Measurements from ENCODE around the gene NEK1. TPM values are rescaled to one million over a fixed set of nuclear protein-coding genes. Genes with fewer than 3 reads are reported as not detected.

The NEK1 gene
- polyA plus RNA-seq, 1 donor (not counting 4 experiments of a cell fraction or from before 2014, with no cell fraction given), result 7.8 TPM

DNA sequence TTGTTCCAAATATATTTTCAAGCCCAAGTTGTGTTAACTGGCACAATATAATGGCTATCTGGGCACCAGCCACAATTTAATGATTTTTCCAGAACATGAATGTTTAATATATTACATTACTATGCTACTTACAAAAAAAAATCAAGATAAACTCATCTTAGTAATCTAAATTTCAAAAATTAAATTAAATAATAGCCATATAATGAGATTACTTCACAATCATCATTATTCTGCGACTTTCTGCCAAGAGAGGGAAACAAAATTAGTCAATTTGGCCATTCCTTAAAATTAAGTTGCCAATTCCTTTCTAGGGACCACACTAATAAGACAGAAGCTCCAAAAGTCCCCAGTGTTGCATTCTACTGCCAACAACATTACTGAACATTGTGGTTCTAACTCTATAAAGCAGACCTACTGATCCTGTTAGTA is 7.5 kb downstream of the NEK1 start:
- H2AFZ ChIP-seq (ENCODE audit: control insufficient read depth, low read length), result no peak overlapping the region
- H3K9me3 ChIP-seq (ENCODE audit: control insufficient read depth, low read depth, low read length), result no peaks in the 10 kb centered on the region
- H3K4me1 ChIP-seq (ENCODE audit: control insufficient read depth, extremely low read depth, insufficient read depth, low read length), result peaks cover 12% of the 10 kb centered on the region
- peaks cover 16% of the 10 kb centered on the region for H3K79me2 ChIP-seq (ENCODE audit: control insufficient read depth, insufficient read depth, low read length)
- dilution Hi-C loops (cut with MboI; ENCODE audit: extremely low pct_ligation_motif_present, low sequenced_read_pairs), result no loop called here
- no peak overlapping the region for H3K4me3 ChIP-seq (ENCODE audit: control insufficient read depth in 2 of 3, extremely low read depth in 1 of 3, insufficient read depth in 2 of 3, low read depth in 1 of 3, low read length in 3 of 3)
- DNase-seq (ENCODE audit: low read depth, low spot score), result no peak
- H3K27ac ChIP-seq (ENCODE audit: control insufficient read depth, insufficient read depth, low read length), result peak overlapping the region; percentile 39
- peaks cover 0 to 3% of the 10 kb centered on the region in 2 experiments for H3K36me3 ChIP-seq (ENCODE audit: control insufficient read depth in 2 of 2, extremely low read depth in 1 of 2, insufficient read depth in 2 of 2, low read length in 2 of 2)
- H3K9ac ChIP-seq (ENCODE audit: control insufficient read depth, extremely low read depth, insufficient read depth, low read length), result no peak overlapping the region
- TF ChIP-seq EZH2 (IDR thresholded peaks at IDR 0.05; ENCODE audit: low read length) (no peak), CTCF (optimal IDR thresholded peaks at IDR 0.05 in 1 of 3, IDR thresholded peaks at IDR 0.05 in 1 of 3, conservative IDR thresholded peaks at IDR 0.05 in 1 of 3; ENCODE audit: extremely low read depth in 1 of 3, insufficient read depth in 2 of 3, low read length in 3 of 3) (no peak)
- H4K20me1 ChIP-seq (ENCODE audit: control insufficient read depth, extremely low read depth, insufficient read depth, low read length), result no peaks in the 10 kb centered on the region
- H3K4me2 ChIP-seq (ENCODE audit: control insufficient read depth, extremely low read depth, insufficient read depth, low read depth, low read length), result no peak overlapping the region
- H3K9me1 ChIP-seq (ENCODE audit: control insufficient read depth, extremely low read depth, insufficient read depth, low read length), result no peaks in the 10 kb centered on the region
- H3K27me3 ChIP-seq (ENCODE audit: control insufficient read depth, extremely low read depth, insufficient read depth, low read length), result no peaks in the 10 kb centered on the region
- FAIRE-seq, result no peak

GRCh38 chr4:169604131-169604900 is 8.1 kb downstream of the NEK1 start:
- Histone ChIP-seq H3K4me1 (ENCODE audit: control insufficient read depth, extremely low read depth, insufficient read depth, low read length) (peaks cover 12% of the 10 kb centered on the region), H2AFZ (ENCODE audit: control insufficient read depth, low read length) (no peak overlapping the region), H4K20me1 (ENCODE audit: control insufficient read depth, extremely low read depth, insufficient read depth, low read length) (no peaks in the 10 kb centered on the region), H3K4me3 (ENCODE audit: control insufficient read depth in 2 of 3, extremely low read depth in 1 of 3, insufficient read depth in 2 of 3, low read depth in 1 of 3, low read length in 3 of 3) (no peak overlapping the region), H3K27ac (ENCODE audit: control insufficient read depth, insufficient read depth, low read length) (peak overlapping the region; percentile 39), H3K9me3 (ENCODE audit: control insufficient read depth, low read depth, low read length) (no peaks in the 10 kb centered on the region), H3K36me3 (ENCODE audit: control insufficient read depth in 2 of 2, extremely low read depth in 1 of 2, insufficient read depth in 2 of 2, low read length in 2 of 2) (peaks cover 0 to 3% of the 10 kb centered on the region in 2 experiments), H3K27me3 (ENCODE audit: control insufficient read depth, extremely low read depth, insufficient read depth, low read length) (no peaks in the 10 kb centered on the region), H3K9ac (ENCODE audit: control insufficient read depth, extremely low read depth, insufficient read depth, low read length) (no peak overlapping the region), H3K4me2 (ENCODE audit: control insufficient read depth, extremely low read depth, insufficient read depth, low read depth, low read length) (no peak overlapping the region), H3K79me2 (ENCODE audit: control insufficient read depth, insufficient read depth, low read length) (peaks cover 16% of the 10 kb centered on the region), H3K9me1 (ENCODE audit: control insufficient read depth, extremely low read depth, insufficient read depth, low read length) (no peaks in the 10 kb centered on the region)
- FAIRE-seq, result peak; percentile 91
- dilution Hi-C loops (cut with MboI; ENCODE audit: extremely low pct_ligation_motif_present, low sequenced_read_pairs), result no loop called here
- TF ChIP-seq EZH2 (IDR thresholded peaks at IDR 0.05; ENCODE audit: low read length) (no peak), CTCF (optimal IDR thresholded peaks at IDR 0.05 in 1 of 3, IDR thresholded peaks at IDR 0.05 in 1 of 3, conservative IDR thresholded peaks at IDR 0.05 in 1 of 3; ENCODE audit: extremely low read depth in 1 of 3, insufficient read depth in 2 of 3, low read length in 3 of 3) (no peak)
- no peak for DNase-seq (ENCODE audit: low read depth, low spot score)

Measured in keratinocyte (primary cell).